Esophagus muscularis mucosa (tissue), 4 donors: ENCODE data around the gene PGP. TPM values are rescaled to one million over a fixed set of nuclear protein-coding genes. Genes with fewer than 3 reads are reported as not detected.
A peak's percentile ranks its signal among the peaks of the same experiment; 100 is the strongest.

Source experiments
- DNase-seq: peaks from one replicate; pipeline ENCODE4 v3.0.0-alpha.2; 2017; ENCODE audit errors: extremely low spot score
- H3K27ac ChIP-seq, 4 donors: fragments of 200-600 bp; sonication (generic); replicated peaks in 1 of 4; 1 replicate in 3 of 4; 2 replicates in 1 of 4; pipeline ENCODE4 v1.5.1; 2016 to 2019; ENCODE audit warnings: mild to moderate bottlenecking in 1 of 4
- H3K27me3 ChIP-seq, 4 donors: fragments of 200-600 bp; sonication (generic); one replicate each; pipeline versions ENCODE4 v1.5.1 to v1.6.0; 2016 to 2019
- H3K36me3 ChIP-seq, 4 donors: fragments of 200-600 bp; sonication (generic); one replicate each; pipeline ENCODE4 v1.5.1; 2016 to 2019
- H3K4me1 ChIP-seq, 4 donors: fragments of 200-600 bp; sonication (generic); one replicate each; pipeline ENCODE4 v1.5.1; 2016 to 2019
- H3K4me3 ChIP-seq, 4 donors: fragments of 200-600 bp; sonication (generic); 1 replicate in 2 of 4; 2 replicates in 2 of 4; pipeline ENCODE4 v1.5.1; 2016 to 2019; ENCODE audit warnings: mild to moderate bottlenecking in 4 of 4, moderate library complexity in 1 of 4
- H3K9me3 ChIP-seq, 4 donors: fragments of 200-600 bp; sonication (generic); 1 replicate in 3 of 4; 2 replicates in 1 of 4; pipeline ENCODE4 v1.5.1; 2016 to 2019
- EP300 ChIP-seq: sonication (generic); formaldehyde crosslinking; IDR thresholded peaks from one replicate; pipeline ENCODE4 v1.6.1; 2017; ENCODE audit warnings: antibody characterized with exemption
- POLR2A ChIP-seq: fragments of 450-650 bp; IDR thresholded peaks from one replicate; pipeline ENCODE4 v1.6.1; 2017; ENCODE audit warnings: antibody characterized with exemption, moderate library complexity, mild to moderate bottlenecking, low read depth
- POLR2AphosphoS5 ChIP-seq, 2 donors: sonication (generic); formaldehyde crosslinking; IDR thresholded peaks; one replicate each; pipeline ENCODE4 v1.6.1; 2017; ENCODE audit warnings: antibody characterized with exemption in 2 of 2
- whole genome bisulfite sequencing: methylation state at CpG from one replicate; pipeline ENCODE4 v1.1.5; 2018; 5-methylcytosine and 5-hydroxymethylcytosine counted together
- intact Hi-C: fragments of 100-400 bp; cut with DNase I; formaldehyde crosslinking; loops from one replicate; pipeline ENCODE4 v1.15.1; 2023
- total RNA-seq, 4 donors: library from RNA; depleted of rRNA; stranded (reverse); fragments of >200 nt; gene quantifications; one replicate each; pipeline versions ENCODE4 v1.1.0 to v1.2.1, GENCODE V29; 2016
- TF ChIP-seq, protein P1 (sequence below), 3 experiments: fragments of 200-600 bp in 2 of 3; fragments of 450-650 bp in 1 of 3; sonication (generic) in 2 of 3; IDR thresholded peaks; one replicate each; pipeline ENCODE4 v1.5.1; 2017 to 2019; ENCODE audit warnings: antibody characterized with exemption in 3 of 3, mild to moderate bottlenecking in 2 of 3, moderate library complexity in 1 of 3

Gene PGP
- total RNA-seq, 4 donors from 2014 or later: 8.9 to 20.0 (median 13.7) TPM

GRCh38 chr16:2162676-2163118 lies 51.9 kb downstream of the PGP start:
- DNase-seq: no peak
- Histone ChIP-seq H3K4me1 (peaks cover 25 to 58% (median 56%) of the 10 kb centered on the region in 4 donors), H3K27me3 (no peaks in the 10 kb centered on the region), H3K4me3 (no peak overlapping the region), H3K9me3 (no peaks in the 10 kb centered on the region), H3K27ac (peak overlapping the region in 1 of 4 donors; percentile 90), H3K36me3 (peaks cover 6 to 33% (median 28%) of the 10 kb centered on the region in 4 donors)
- 77% methylated on average over 7 of the region's 13 CpGs for WGBS
- intact Hi-C loops: loop anchor here (5.0 kb wide), 1 partner anchor 50 kb away; the partner anchor contains the start of genes BRICD5 and PGP
- TF ChIP-seq EP300 (no peak), POLR2A (no peak), POLR2AphosphoS5 (IDR thresholded peaks at IDR 0.05) (no peak)
- TF ChIP-seq, protein P1, sequence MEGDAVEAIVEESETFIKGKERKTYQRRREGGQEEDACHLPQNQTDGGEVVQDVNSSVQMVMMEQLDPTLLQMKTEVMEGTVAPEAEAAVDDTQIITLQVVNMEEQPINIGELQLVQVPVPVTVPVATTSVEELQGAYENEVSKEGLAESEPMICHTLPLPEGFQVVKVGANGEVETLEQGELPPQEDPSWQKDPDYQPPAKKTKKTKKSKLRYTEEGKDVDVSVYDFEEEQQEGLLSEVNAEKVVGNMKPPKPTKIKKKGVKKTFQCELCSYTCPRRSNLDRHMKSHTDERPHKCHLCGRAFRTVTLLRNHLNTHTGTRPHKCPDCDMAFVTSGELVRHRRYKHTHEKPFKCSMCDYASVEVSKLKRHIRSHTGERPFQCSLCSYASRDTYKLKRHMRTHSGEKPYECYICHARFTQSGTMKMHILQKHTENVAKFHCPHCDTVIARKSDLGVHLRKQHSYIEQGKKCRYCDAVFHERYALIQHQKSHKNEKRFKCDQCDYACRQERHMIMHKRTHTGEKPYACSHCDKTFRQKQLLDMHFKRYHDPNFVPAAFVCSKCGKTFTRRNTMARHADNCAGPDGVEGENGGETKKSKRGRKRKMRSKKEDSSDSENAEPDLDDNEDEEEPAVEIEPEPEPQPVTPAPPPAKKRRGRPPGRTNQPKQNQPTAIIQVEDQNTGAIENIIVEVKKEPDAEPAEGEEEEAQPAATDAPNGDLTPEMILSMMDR (IDR thresholded peaks at IDR 0.05): no peak

DNA sequence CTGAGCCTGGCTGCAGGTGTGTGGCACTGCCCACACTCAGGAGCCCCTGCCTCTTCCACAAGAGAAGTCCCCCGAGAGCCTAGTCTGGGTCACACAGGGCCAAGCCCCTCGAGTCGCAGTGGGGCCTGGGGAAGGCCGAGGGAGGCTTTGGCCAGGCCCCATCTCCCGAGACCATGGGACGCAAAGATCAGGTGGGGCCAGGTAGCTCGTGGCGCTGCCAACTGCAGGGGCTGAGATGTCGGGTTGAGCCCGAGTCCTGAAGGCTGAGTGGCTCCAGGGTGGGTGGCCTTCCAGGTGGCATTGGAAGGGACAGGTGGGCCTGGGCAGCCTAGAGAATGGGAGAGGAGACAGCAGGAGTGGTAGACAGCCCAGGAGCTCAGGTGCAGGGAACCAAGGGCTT lies 52.7 kb downstream of the PGP start:
- no peak for TF ChIP-seq POLR2A
- TF ChIP-seq POLR2AphosphoS5 (IDR thresholded peaks at IDR 0.05): no peak
- TF ChIP-seq, protein P1 (IDR thresholded peaks at IDR 0.05): no peak
- TF ChIP-seq EP300: no peak
- H3K27me3 ChIP-seq: no peaks in the 10 kb centered on the region
- H3K27ac ChIP-seq: peak overlapping the region; percentile 90 to 96 (median 93)
- WGBS: 96% methylated on average over 7 of the region's 10 CpGs
- DNase-seq: no peak
- H3K36me3 ChIP-seq: peaks cover 0 to 25% (median 21%) of the 10 kb centered on the region in 4 donors
- intact Hi-C loops: loop anchor here (5.0 kb wide), 1 partner anchor 50 kb away; the partner anchor contains the start of genes BRICD5 and PGP
- H3K4me1 ChIP-seq: peaks cover 33 to 66% (median 64%) of the 10 kb centered on the region in 4 donors
- no peak overlapping the region for H3K4me3 ChIP-seq
- H3K9me3 ChIP-seq: no peaks in the 10 kb centered on the region

Other genes with a start within 250 kb of the PGP start
- gene RNF151, start 248.0 kb downstream of the PGP start, total RNA-seq: not detected
- 10 to 100 TPM; 27.0 to 42.9 (median 36.9) TPM for gene TBL3, start 242.8 kb downstream of the PGP start, total RNA-seq
- gene NOXO1, start 233.4 kb downstream of the PGP start, total RNA-seq: under 1 TPM in 1 of 4 donors, not detected in 3; 0.52 TPM
- gene GFER, start 230.6 kb downstream of the PGP start, total RNA-seq: 10 to 100 TPM; 14.1 to 38.5 (median 23.7) TPM
- 1 to 10 TPM; 2.1 to 5.6 (median 3.3) TPM for gene SYNGR3, start 224.9 kb downstream of the PGP start, total RNA-seq
- gene ZNF598, start 205.0 kb downstream of the PGP start, total RNA-seq: 10 to 100 TPM; 23.3 to 46.5 (median 34.9) TPM
- gene NPW, start 195.1 kb downstream of the PGP start, total RNA-seq: not detected
- 100 to 1,000 TPM in 2 of 4 donors, 10 to 100 TPM in 2; 45.3 to 130 (median 88.3) TPM for gene NHERF2, start 187.9 kb downstream of the PGP start, total RNA-seq
- gene NTHL1, start 167.0 kb downstream of the PGP start, total RNA-seq: 10 to 100 TPM; 11.8 to 25.2 (median 18.9) TPM
- gene TSC2, start 166.9 kb downstream of the PGP start, total RNA-seq: 10 to 100 TPM; 41.3 to 71.7 (median 52.0) TPM
- 100 to 1,000 TPM; 297 to 459 (median 366) TPM for gene PKD1, start 78.9 kb downstream of the PGP start, total RNA-seq
- not detected for gene RAB26, start 66.2 kb downstream of the PGP start, total RNA-seq
- 10 to 100 TPM; 42.6 to 64.5 (median 54.3) TPM for gene TRAF7, start 59.1 kb downstream of the PGP start, total RNA-seq
- gene CASKIN1, start 18.2 kb downstream of the PGP start, total RNA-seq: under 1 TPM; under 0.01 to 0.32 (median 0.09) TPM
- gene MLST8, start 9.4 kb downstream of the PGP start, total RNA-seq: 10 to 100 TPM; 23.7 to 62.8 (median 36.3) TPM
- gene BRICD5, start 4.0 kb downstream of the PGP start, total RNA-seq: 1 to 10 TPM; 1.2 to 6.8 (median 5.7) TPM
- gene E4F1, start 8.8 kb upstream of the PGP start, total RNA-seq: 10 to 100 TPM; 19.1 to 39.7 (median 28.5) TPM
- under 1 TPM; 0.50 to 0.86 (median 0.67) TPM for gene DNASE1L2, start 21.6 kb upstream of the PGP start, total RNA-seq
- gene ECI1, start 36.7 kb upstream of the PGP start, total RNA-seq: 100 to 1,000 TPM in 1 of 4 donors, 10 to 100 TPM in 3; 51.9 to 115 (median 86.6) TPM
- gene RNPS1, start 53.3 kb upstream of the PGP start, total RNA-seq: 100 to 1,000 TPM; 114 to 179 (median 151) TPM
- 10 to 100 TPM; 10.4 to 30.7 (median 18.1) TPM for gene ABCA3, start 125.9 kb upstream of the PGP start, total RNA-seq
- 1 to 10 TPM in 3 of 4 donors, under 1 TPM in 1; 0.83 to 2.5 (median 1.5) TPM for gene CCNF, start 214.6 kb upstream of the PGP start, total RNA-seq
- 1 to 10 TPM in 1 of 4 donors, not detected in 3; 1.5 TPM for gene TEDC2, start 245.3 kb upstream of the PGP start, total RNA-seq